Measurements from ENCODE around the gene TSPAN18. TPM values are rescaled to one million over a fixed set of nuclear protein-coding genes. Genes with fewer than 3 reads are reported as not detected.

TSPAN18 gene
- total RNA-seq, 1 donor from 2014 or later: 12.8 TPM

GRCh38 chr11:44775985-44776446, 49.3 kb downstream of the TSPAN18 start:
- Histone ChIP-seq H3K9me3 (no peaks in the 10 kb centered on the region), H3K36me3 (no peaks in the 10 kb centered on the region), H3K4me1 (peaks cover 24% of the 10 kb centered on the region), H3K27me3 (no peaks in the 10 kb centered on the region), H3K4me3 (no peak overlapping the region), H3K27ac (no peak overlapping the region)
- intact Hi-C loops (cut with DNase I): no loop called here
- no peak for DNase-seq (ENCODE audit: extremely low spot score in 2 of 2)
- TF ChIP-seq CTCF (IDR thresholded peaks at IDR 0.05) (no peak), POLR2A (IDR thresholded peaks at IDR 0.05) (no peak), POLR2AphosphoS5 (IDR thresholded peaks at IDR 0.05; ENCODE audit: insufficient read depth in 1 of 2, low read depth in 1 of 2) (no peak)

- no peaks in the 10 kb centered on the region for H3K9me3 ChIP-seq
- H3K27ac ChIP-seq: no peak overlapping the region
- DNase-seq (ENCODE audit: extremely low spot score in 2 of 2): no peak
- H3K4me3 ChIP-seq: no peak overlapping the region
- H3K4me1 ChIP-seq: peaks cover 24% of the 10 kb centered on the region
- no peaks in the 10 kb centered on the region for H3K27me3 ChIP-seq
- H3K36me3 ChIP-seq: no peaks in the 10 kb centered on the region
- intact Hi-C loops (cut with DNase I): no loop called here
- no peak for TF ChIP-seq POLR2AphosphoS5 (IDR thresholded peaks at IDR 0.05; ENCODE audit: insufficient read depth in 1 of 2, low read depth in 1 of 2)
- TF ChIP-seq POLR2A (IDR thresholded peaks at IDR 0.05): no peak
- no peak for TF ChIP-seq CTCF (IDR thresholded peaks at IDR 0.05)
Observed at GRCh38 chr11:44776551-44777208, 49.9 kb downstream of the TSPAN18 start.

- Histone ChIP-seq H3K36me3 (no peaks in the 10 kb centered on the region), H3K9me3 (no peaks in the 10 kb centered on the region), H3K4me1 (peaks cover 24% of the 10 kb centered on the region), H3K4me3 (no peak overlapping the region), H3K27ac (no peak overlapping the region), H3K27me3 (no peaks in the 10 kb centered on the region)
- intact Hi-C loops (cut with DNase I): no loop called here
- TF ChIP-seq CTCF (IDR thresholded peaks at IDR 0.05): no peak
- no peak for TF ChIP-seq POLR2A (IDR thresholded peaks at IDR 0.05)
- no peak for TF ChIP-seq POLR2AphosphoS5 (IDR thresholded peaks at IDR 0.05; ENCODE audit: insufficient read depth in 1 of 2, low read depth in 1 of 2)
- DNase-seq (ENCODE audit: extremely low spot score in 2 of 2): no peak
Observed at GRCh38 chr11:44777209-44778194, 50.7 kb downstream of the TSPAN18 start.

GRCh38 chr11:44778195-44779100, 51.7 kb downstream of the TSPAN18 start:
- Histone ChIP-seq H3K4me3 (no peak overlapping the region), H3K27me3 (no peaks in the 10 kb centered on the region), H3K36me3 (no peaks in the 10 kb centered on the region), H3K4me1 (peaks cover 18% of the 10 kb centered on the region), H3K9me3 (no peaks in the 10 kb centered on the region), H3K27ac (no peak overlapping the region)
- no peak for DNase-seq (ENCODE audit: extremely low spot score in 2 of 2)
- TF ChIP-seq CTCF (IDR thresholded peaks at IDR 0.05) (no peak), POLR2AphosphoS5 (IDR thresholded peaks at IDR 0.05; ENCODE audit: insufficient read depth in 1 of 2, low read depth in 1 of 2) (no peak), POLR2A (IDR thresholded peaks at IDR 0.05) (no peak)
- intact Hi-C loops (cut with DNase I): no loop called here

Data from vagina (tissue), 2 donors.